Measurements from ENCODE around the gene SLC7A6OS. TPM values are rescaled to one million over a fixed set of nuclear protein-coding genes. Genes with fewer than 3 reads are reported as not detected.

The SLC7A6OS gene
- total RNA-seq, 2 experiments from 2014 or later: 17.4 to 21.7 TPM

- Mint-ChIP-seq H3K4me1 (peaks cover 7% of the 10 kb centered on the region), H3K27ac (no peak overlapping the region), H3K9me3 (ENCODE audit: low read depth) (no peaks in the 10 kb centered on the region), H3K4me3 (no peak overlapping the region), H3K27me3 (no peaks in the 10 kb centered on the region), H3K36me3 (ENCODE audit: low read depth) (peaks cover 4% of the 10 kb centered on the region)
- ChIA-PET CTCF (interaction anchor here (0.6 to 2.6 kb wide), 6 partner anchors 10 to 55 kb away, joined by 3 to 17 read pairs (median 4); partner anchors contain the start of gene SLC7A6), POLR2A (interaction anchor here (1.0 kb wide), 1 partner anchor 13 kb away, joined by 3 read pairs; the partner anchor contains the start of gene SLC7A6)
- ATAC-seq: no peak
- intact Hi-C loops (cut with DNase I, micrococcal nuclease): no loop called here
- no peak for DNase-seq
These were observed 59.8 kb downstream of the SLC7A6OS start for GRCh38 chr16:68250951-68251350.

- ChIA-PET CTCF (interaction anchor here (0.6 to 2.0 kb wide), 4 partner anchors 12 to 1535 kb away, joined by 3 to 8 read pairs (median 3); no protein-coding TSS in a partner anchor), POLR2A (interaction anchor here (0.6 kb wide), 1 partner anchor 31 kb away, joined by 5 read pairs; no protein-coding TSS in a partner anchor)
- Mint-ChIP-seq H3K9me3 (ENCODE audit: low read depth) (no peaks in the 10 kb centered on the region), H3K36me3 (ENCODE audit: low read depth) (peaks cover 6% of the 10 kb centered on the region), H3K4me1 (peaks cover 15% of the 10 kb centered on the region), H3K27ac (no peak overlapping the region), H3K4me3 (no peak overlapping the region), H3K27me3 (no peaks in the 10 kb centered on the region)
- ATAC-seq: no peak
- intact Hi-C loops (cut with DNase I, micrococcal nuclease): no loop called here
- DNase-seq: no peak
These were observed 61.4 kb downstream of the SLC7A6OS start for GRCh38 chr16:68249371-68249770.

Other genes with a start within 250 kb of the SLC7A6OS start
- gene NFATC3, start 225.6 kb downstream of the SLC7A6OS start, total RNA-seq: 10 to 100 TPM; 68.4 to 81.2 TPM
- gene ESRP2, start 74.8 kb downstream of the SLC7A6OS start, total RNA-seq: under 1 TPM; 0.58 to 0.85 TPM
- 1 to 10 TPM; 6.0 to 7.0 TPM for gene PLA2G15, start 65.6 kb downstream of the SLC7A6OS start, total RNA-seq
- gene SLC7A6, start 46.4 kb downstream of the SLC7A6OS start, total RNA-seq: 10 to 100 TPM; 55.7 to 58.7 TPM
- gene PRMT7, start 73 bp upstream of the SLC7A6OS start, total RNA-seq: 10 to 100 TPM; 62.7 to 70.7 TPM
- gene SMPD3, start 137.6 kb upstream of the SLC7A6OS start, total RNA-seq: under 1 TPM; 0.07 to 0.37 TPM
- gene ZFP90, start 228.3 kb upstream of the SLC7A6OS start, total RNA-seq: 10 to 100 TPM; 31.4 to 31.6 TPM